HG03378 (cell line): Measurements from ENCODE around the gene OPHN1.
"Not testable (repeated sequence)": the region's sequence is repeated elsewhere in the genome, so short reads cannot be mapped to it uniquely, and the experiment has no call there.

Experiments used
- ATAC-seq: cut with Tn5 transposase; IDR thresholded peaks from one replicate; pipeline ENCODE4 v1.9.1; 2021; ENCODE audit warnings: mild to moderate bottlenecking, moderate library complexity; ENCODE audit not compliant: unreplicated experiment

Gene OPHN1

GRCh38 chrX:68363984-68364383 lies 69.3 kb downstream of the OPHN1 start:
- ATAC-seq = no peak

GRCh38 chrX:68358679-68359078 lies 74.6 kb downstream of the OPHN1 start:
- ATAC-seq = no peak

- no peak for ATAC-seq
Observed at GRCh38 chrX:68355629-68355920, 77.7 kb downstream of the OPHN1 start.

- no peak for ATAC-seq
Observed at GRCh38 chrX:68354879-68355628, 78.2 kb downstream of the OPHN1 start.

GRCh38 chrX:68345025-68345424 lies 88.3 kb downstream of the OPHN1 start:
- ATAC-seq = no peak

- no peak for ATAC-seq
Observed at GRCh38 chrX:68343551-68343950, 89.7 kb downstream of the OPHN1 start.

GRCh38 chrX:68332201-68332731 lies 101.0 kb downstream of the OPHN1 start:
- no peak for ATAC-seq

GRCh38 chrX:68326841-68327240 lies 106.5 kb downstream of the OPHN1 start:
- ATAC-seq = not testable (repeated sequence)

- no peak for ATAC-seq
Observed at GRCh38 chrX:68307769-68308168, 125.5 kb downstream of the OPHN1 start.

GRCh38 chrX:68304602-68305001 lies 128.7 kb downstream of the OPHN1 start:
- ATAC-seq = no peak

GRCh38 chrX:68299898-68300297 lies 133.4 kb downstream of the OPHN1 start:
- no peak for ATAC-seq

- ATAC-seq = no peak
Observed at GRCh38 chrX:68292471-68292870, 140.8 kb downstream of the OPHN1 start.

GRCh38 chrX:68288127-68288526 lies 145.2 kb downstream of the OPHN1 start:
- ATAC-seq = no peak

GRCh38 chrX:68287419-68287818 lies 145.9 kb downstream of the OPHN1 start:
- ATAC-seq = no peak

GRCh38 chrX:68286980-68287379 lies 146.3 kb downstream of the OPHN1 start:
- no peak for ATAC-seq

- ATAC-seq = no peak
Observed at GRCh38 chrX:68286076-68286475, 147.2 kb downstream of the OPHN1 start.

GRCh38 chrX:68284281-68284904 lies 148.9 kb downstream of the OPHN1 start:
- no peak for ATAC-seq

- ATAC-seq = no peak
Observed at GRCh38 chrX:68273887-68274286, 159.4 kb downstream of the OPHN1 start.

- ATAC-seq = not testable (repeated sequence)
Observed at GRCh38 chrX:68264793-68265192, 168.5 kb downstream of the OPHN1 start.

- no peak for ATAC-seq
Observed at GRCh38 chrX:68261060-68261672, 172.1 kb downstream of the OPHN1 start.

GRCh38 chrX:68256990-68257389 lies 176.3 kb downstream of the OPHN1 start:
- ATAC-seq = no peak
